GM12878 (cell line): ENCODE measurements around the gene TLE3. TPM values are rescaled to one million over a fixed set of nuclear protein-coding genes. Genes with fewer than 3 reads are reported as not detected.

ENCODE experiments used
- ATAC-seq: fragments of 200-7000 bp; cut with Tn5 transposase; 3 replicates; pipeline ENCODE4 v1.9.1; 2020; ENCODE audit warnings: mild to moderate bottlenecking, moderate library complexity
- BruUV-seq: library from RNA; stranded (reverse); fragments of 400-500 nt; replicated peaks from 2 replicates; lab custom pipeline; 2021; lab: Mats Ljungman, UMichigan
- CTCF ChIA-PET: fragments of 300-600 bp; sonication (Branson Sonifier 250); formaldehyde crosslinking; extraction: SDS; loops from one replicate; lab custom pipeline; 2021; ENCODE audit warnings: inconsistent platforms; lab: Yijun Ruan, JAX
- POLR2A ChIA-PET: fragments of 350-600 bp; formaldehyde crosslinking; extraction: SDS; loops from one replicate; lab custom pipeline; 2021; ENCODE audit warnings: inconsistent platforms; lab: Charles Lee
- RAD21 ChIA-PET: fragments of 300-600 bp; sonication (Branson Sonifier 250); formaldehyde crosslinking; loops from one replicate; lab custom pipeline; 2023; ENCODE audit warnings: antibody characterized with exemption; ENCODE audit not compliant: unreplicated experiment; lab: Charles Lee
- SMC1A ChIA-PET: fragments of 300-600 bp; sonication (Branson Sonifier 250); formaldehyde crosslinking; loops from one replicate; lab custom pipeline; 2023; ENCODE audit not compliant: unreplicated experiment, uncharacterized antibody; lab: Charles Lee
- DNase-seq: peaks from one replicate; pipeline ENCODE4 v3.0.0-alpha.2; 2011; ENCODE audit warnings: low read depth, low spot score
- FAIRE-seq: peaks from 3 replicates; lab custom pipeline; 2011; peaks lifted over from hg19 to GRCh38; lab: Jason Lieb, UNC
- H2AFZ ChIP-seq: 2 replicates; pipeline ENCODE4 v1.6.0; 2011; ENCODE audit warnings: low read depth, low read length, control low read depth; ENCODE audit not compliant: control insufficient read depth
- H3K27ac ChIP-seq: 2 replicates; pipeline ENCODE4 v1.5.1; 2011; ENCODE audit warnings: control low read depth; ENCODE audit not compliant: control insufficient read depth, insufficient read depth
- H3K27me3 ChIP-seq, 2 experiments: replicated peaks in 1 of 2; 2 replicates each; pipeline versions ENCODE4 v1.6.0 to v1.6.1; 2011; ENCODE audit warnings: low read length in 1 of 2; ENCODE audit not compliant: control insufficient read depth in 2 of 2, insufficient read depth in 2 of 2
- H3K36me3 ChIP-seq, 2 experiments: 2 replicates each; pipeline ENCODE4 v1.5.1; 2011; ENCODE audit warnings: low read length in 1 of 2; ENCODE audit not compliant: control insufficient read depth in 2 of 2, insufficient read depth in 2 of 2
- H3K4me1 ChIP-seq: 2 replicates; pipeline ENCODE4 v1.6.1; 2011; ENCODE audit warnings: mild to moderate bottlenecking, low read length, moderate library complexity, mixed read lengths; ENCODE audit not compliant: control insufficient read depth, insufficient read depth
- H3K4me2 ChIP-seq: 2 replicates; pipeline ENCODE4 v1.6.0; 2011; ENCODE audit warnings: control low read depth; ENCODE audit not compliant: control insufficient read depth, insufficient read depth
- H3K4me3 ChIP-seq: fragments of 200-600 bp; sonication (generic); 2 replicates; pipeline ENCODE4 v1.5.1; 2016
- H3K79me2 ChIP-seq: 2 replicates; pipeline ENCODE4 v1.6.0; 2011; ENCODE audit warnings: low read length; ENCODE audit not compliant: control insufficient read depth, insufficient read depth
- H3K9ac ChIP-seq: 2 replicates; pipeline ENCODE4 v1.8.0; 2011; ENCODE audit warnings: low read length, control low read depth, mixed read lengths; ENCODE audit not compliant: control insufficient read depth, insufficient read depth
- H3K9me3 ChIP-seq: replicated peaks from 3 replicates; pipeline ENCODE4 v1.5.1; 2011; ENCODE audit warnings: mild to moderate bottlenecking, low read length; ENCODE audit not compliant: control insufficient read depth, insufficient read depth
- H4K20me1 ChIP-seq: 2 replicates; pipeline ENCODE4 v1.6.0; 2011; ENCODE audit not compliant: control insufficient read depth, insufficient read depth
- BRCA1 ChIP-seq: IDR thresholded peaks from 2 replicates; pipeline ENCODE4 v1.6.1; 2011; ENCODE audit warnings: low read depth, low read length, improper control_type of control experiment
- GABPA ChIP-seq: IDR thresholded peaks from 2 replicates; pipeline ENCODE4 v1.6.1; 2014; ENCODE audit warnings: antibody characterized with exemption, low read depth, mild to moderate bottlenecking, inconsistent platforms
- IKZF1 ChIP-seq: fragments of 450-650 bp; conservative IDR thresholded peaks from 2 replicates; pipeline ENCODE4 v1.6.1; 2017; ENCODE audit warnings: antibody characterized with exemption, mild to moderate bottlenecking
- KDM1A ChIP-seq: fragments of 200-600 bp; sonication (generic); IDR thresholded peaks from 2 replicates; pipeline ENCODE4 v1.6.1; 2016; ENCODE audit warnings: borderline replicate concordance
- MEF2B ChIP-seq: fragments of 450-650 bp; IDR thresholded peaks from 2 replicates; pipeline ENCODE4 v1.6.1; 2018; ENCODE audit warnings: mild to moderate bottlenecking, moderate library complexity; ENCODE audit not compliant: partially characterized antibody, poor library complexity, severe bottlenecking
- NRF1 ChIP-seq: conservative IDR thresholded peaks from 2 replicates; pipeline ENCODE4 v1.6.1; 2011; ENCODE audit warnings: mild to moderate bottlenecking, low read depth, low read length, improper control_type of control experiment
- RELB ChIP-seq: fragments of 450-650 bp; IDR thresholded peaks from 2 replicates; pipeline ENCODE4 v1.6.1; 2017; ENCODE audit warnings: low read depth, mild to moderate bottlenecking, moderate library complexity
- SIN3A ChIP-seq: IDR thresholded peaks from 2 replicates; pipeline ENCODE4 v1.6.1; 2012; ENCODE audit warnings: low read depth, low read length, improper control_type of control experiment
- SMAD1 ChIP-seq: fragments of 450-650 bp; IDR thresholded peaks from 2 replicates; pipeline ENCODE4 v1.6.1; 2018; ENCODE audit warnings: mild to moderate bottlenecking, low read depth; ENCODE audit not compliant: partially characterized antibody
- TBL1XR1 ChIP-seq: IDR thresholded peaks from 2 replicates; pipeline ENCODE4 v1.6.1; 2012; ENCODE audit warnings: low read depth, low read length, improper control_type of control experiment
- YY1 ChIP-seq: IDR thresholded peaks from 2 replicates; pipeline ENCODE4 v1.6.1; 2011; ENCODE audit warnings: low read depth, mild to moderate bottlenecking, low read length
- WGBS: methylation state at CpG from one replicate; pipeline ENCODE4 v1.1.6; 2016; ENCODE audit warnings: low lambda C conversion rate; ENCODE audit not compliant: insufficient replicate concordance, insufficient coverage; ENCODE audit errors: missing lambda C conversion rate; 5-methylcytosine and 5-hydroxymethylcytosine counted together
- in situ Hi-C: fragments of 300-500 bp; cut with MboI; formaldehyde crosslinking; loops from 9 replicates; pipeline ENCODE4 v1.14.3; 2018; ENCODE audit warnings: mixed read lengths
- intact Hi-C: fragments of 100-400 bp; cut with micrococcal nuclease; formaldehyde crosslinking; loops from one replicate; pipeline ENCODE4 v1.14.2; 2022; ENCODE audit not compliant: unreplicated experiment
- polyA plus RNA-seq, 11 experiments: library from polyadenylated mRNA; depleted of rRNA in 4 of 11; unstranded in 6 of 11; stranded (reverse) in 5 of 11; fragments of >200 nt; fragmentation: Nextera tagmentation in 4 of 11; fragmentation: Illumina TruSeq in 1 of 11; extraction: Ambion mirVana in 4 of 11; extraction: Trizol in 1 of 11; gene quantifications; 1 replicate in 1 of 11; 2 replicates in 10 of 11; pipeline versions ENCODE4 v1.2.1 to v1.2.3, GENCODE V29; 2011 to 2016; ENCODE audit warnings: inconsistent platforms in 2 of 11, missing spikeins in 2 of 11, low read depth in 1 of 11
- total RNA-seq, 4 experiments: library from RNA; depleted of rRNA in 3 of 4; stranded (reverse); fragments of >200 nt in 3 of 4; fragmentation: Illumina TruSeq in 1 of 4; extraction: Trizol in 1 of 4; gene quantifications; 2 replicates each; pipeline versions ENCODE4 v1.2.1 to v1.2.3, GENCODE V29; 2013 to 2021
- TF ChIP-seq, protein P1 (sequence below): fragments of 150-350 bp; IDR thresholded peaks from 2 replicates; pipeline ENCODE4 v1.6.1; 2014; ENCODE audit warnings: mild to moderate bottlenecking, low read depth, low read length

Gene TLE3
- total and polyA plus RNA-seq, 10 of the 15 experiments (the other 5 are each of a cell fraction or from before 2014, with no cell fraction given) = 1.2 to 65.5 (median 9.7) TPM

DNA sequence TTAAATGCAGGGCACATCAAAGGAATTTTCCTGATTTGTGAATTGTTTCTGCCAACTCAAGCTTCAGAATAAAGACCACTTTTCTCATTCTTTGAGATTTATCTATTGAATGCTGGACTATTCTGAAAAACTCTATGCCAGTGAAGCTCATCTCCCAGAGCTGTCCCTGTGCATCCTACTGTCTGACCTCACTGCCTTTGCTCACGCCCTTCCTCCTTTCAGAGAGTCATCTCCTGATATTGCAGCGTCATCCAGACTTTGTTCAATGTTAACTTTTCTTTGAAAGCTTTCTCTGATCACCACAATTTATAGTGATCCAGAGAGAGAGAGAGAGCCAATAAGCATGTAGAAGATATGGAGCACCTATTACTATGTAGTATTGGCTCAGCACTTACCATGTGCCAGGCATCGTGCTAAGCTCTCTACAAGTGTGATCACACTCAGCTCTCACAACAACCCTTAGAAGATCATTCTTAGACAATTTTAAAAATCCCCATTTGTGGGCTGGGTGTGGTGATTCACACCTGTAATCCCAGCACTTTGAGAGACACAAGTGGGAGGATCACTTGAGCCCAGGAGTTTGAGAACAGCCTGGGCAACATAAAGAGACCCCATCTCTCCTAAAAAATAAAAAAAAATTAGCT, 30.2 kb upstream of the TLE3 start:
- in situ Hi-C loops (no loop called here), intact Hi-C loops (no loop called here)
- TF ChIP-seq, protein P1, sequence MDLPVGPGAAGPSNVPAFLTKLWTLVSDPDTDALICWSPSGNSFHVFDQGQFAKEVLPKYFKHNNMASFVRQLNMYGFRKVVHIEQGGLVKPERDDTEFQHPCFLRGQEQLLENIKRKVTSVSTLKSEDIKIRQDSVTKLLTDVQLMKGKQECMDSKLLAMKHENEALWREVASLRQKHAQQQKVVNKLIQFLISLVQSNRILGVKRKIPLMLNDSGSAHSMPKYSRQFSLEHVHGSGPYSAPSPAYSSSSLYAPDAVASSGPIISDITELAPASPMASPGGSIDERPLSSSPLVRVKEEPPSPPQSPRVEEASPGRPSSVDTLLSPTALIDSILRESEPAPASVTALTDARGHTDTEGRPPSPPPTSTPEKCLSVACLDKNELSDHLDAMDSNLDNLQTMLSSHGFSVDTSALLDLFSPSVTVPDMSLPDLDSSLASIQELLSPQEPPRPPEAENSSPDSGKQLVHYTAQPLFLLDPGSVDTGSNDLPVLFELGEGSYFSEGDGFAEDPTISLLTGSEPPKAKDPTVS = no peak
- TF ChIP-seq IKZF1 = 0 out of 2 replicates have a peak, but pooled peaks have one; percentile 20
- BruUV-seq = no TSS peak
- ChIA-PET SMC1A (interaction anchor here (0.7 to 3.8 kb wide), 6 partner anchors 12 to 236 kb away, joined by 3 to 30 read pairs (median 4); no protein-coding TSS in a partner anchor), RAD21 (interaction anchor here (1.0 to 5.8 kb wide), 2 partner anchors 13 to 338 kb away, joined by 3 to 51 read pairs; no protein-coding TSS in a partner anchor), CTCF (no interaction called here), POLR2A (interaction anchor here (1.1 to 1.7 kb wide), 4 partner anchors 9 to 29 kb away, joined by 3 to 9 read pairs (median 5); partner anchors contain the start of gene TLE3)
- FAIRE-seq (no peak), DNase-seq (no peak), ATAC-seq (peak; percentile 10; the same call in 2 of the 3 replicates)
- H3K4me3 ChIP-seq = no peak overlapping the region
- H3K79me2 ChIP-seq = no peaks in the 10 kb centered on the region
- H3K4me2 ChIP-seq = no peak overlapping the region
- no peak overlapping the region for H3K27ac ChIP-seq
- WGBS = 2% methylated on average over 3 of the region's 3 CpGs
- peaks cover 9% of the 10 kb centered on the region; the same call in 1 of the 2 replicates for H3K4me1 ChIP-seq
- H2AFZ ChIP-seq = no peak overlapping the region
- H3K27me3 ChIP-seq = no peaks in the 10 kb centered on the region; a peak in 1 of 4 replicates
- no peak overlapping the region for H3K9ac ChIP-seq
- no peaks in the 10 kb centered on the region; the same call in 1 of the 2 replicates for H4K20me1 ChIP-seq
- no peaks in the 10 kb centered on the region for H3K36me3 ChIP-seq
- H3K9me3 ChIP-seq = no peaks in the 10 kb centered on the region; the same call in 2 of the 3 replicates

- H3K9me3 ChIP-seq = no peaks in the 10 kb centered on the region; the same call in 2 of the 3 replicates
- DNase-seq = no peak
- H3K4me2 ChIP-seq = no peak overlapping the region
- intact Hi-C loops = no loop called here
- no peaks in the 10 kb centered on the region; the same call in 1 of the 2 replicates for H4K20me1 ChIP-seq
- no TSS peak for BruUV-seq
- H3K27me3 ChIP-seq = no peaks in the 10 kb centered on the region; a peak in 1 of 4 replicates
- peaks cover 9% of the 10 kb centered on the region; the same call in 1 of the 2 replicates for H3K4me1 ChIP-seq
- no peak overlapping the region for H2AFZ ChIP-seq
- SMC1A ChIA-PET = interaction anchor here (0.7 to 3.8 kb wide), 5 partner anchors 13 to 236 kb away, joined by 3 to 30 read pairs (median 4); no protein-coding TSS in a partner anchor
- H3K9ac ChIP-seq = no peak overlapping the region
- RAD21 ChIA-PET = interaction anchor here (1.0 to 5.8 kb wide), 2 partner anchors 13 to 339 kb away, joined by 3 to 51 read pairs; no protein-coding TSS in a partner anchor
- H3K36me3 ChIP-seq = no peaks in the 10 kb centered on the region
- no peak overlapping the region for H3K27ac ChIP-seq
- POLR2A ChIA-PET = interaction anchor here (1.1 to 1.7 kb wide), 3 partner anchors 9 to 15 kb away, joined by 3 to 6 read pairs (median 4); no protein-coding TSS in a partner anchor
- CTCF ChIA-PET = no interaction called here
- peak; percentile 19 for ATAC-seq
- no peaks in the 10 kb centered on the region for H3K79me2 ChIP-seq
- no peak for FAIRE-seq
- in situ Hi-C loops = no loop called here
- WGBS = 8% methylated on average over 6 of the region's 6 CpGs
- no peak overlapping the region for H3K4me3 ChIP-seq
- no peak for TF ChIP-seq BRCA1
- TF ChIP-seq MEF2B = peak; percentile 81
- no peak for TF ChIP-seq NRF1
- no peak for TF ChIP-seq YY1
- TF ChIP-seq RELB = peak; percentile 13; the same call in 1 of the 2 replicates
- no peak for TF ChIP-seq SIN3A
- TF ChIP-seq TBL1XR1 = no peak
- no peak for TF ChIP-seq GABPA
- TF ChIP-seq SMAD1 = peak; percentile 81
- TF ChIP-seq KDM1A = no peak
Observed at GRCh38 chr15:70127288-70127746, 29.6 kb upstream of the TLE3 start.
